ENCODE data around the gene MSMO1. TPM values are rescaled to one million over a fixed set of nuclear protein-coding genes. Genes with fewer than 3 reads are reported as not detected.

MSMO1 gene
- total RNA-seq, 1 donor from 2014 or later, result 139 TPM

GRCh38 chr4:165383591-165384073 lies 56.2 kb downstream of the MSMO1 start:
- no peak overlapping the region for H3K4me3 Mint-ChIP-seq
- H3K9me3 Mint-ChIP-seq, result no peaks in the 10 kb centered on the region
- H3K27ac Mint-ChIP-seq (ENCODE audit: unreplicated experiment), result no peak overlapping the region
- no peak for TF ChIP-seq CTCF (conservative IDR thresholded peaks at IDR 0.05)
- H3K27me3 Mint-ChIP-seq (ENCODE audit: low read depth), result peaks cover 5% of the 10 kb centered on the region
- H3K36me3 Mint-ChIP-seq (ENCODE audit: low read depth), result no peaks in the 10 kb centered on the region
- H3K4me1 Mint-ChIP-seq, result peaks cover 55% of the 10 kb centered on the region
- no peak for DNase-seq (ENCODE audit: low read depth, low spot score)

GRCh38 chr4:165384186-165384585 lies 56.7 kb downstream of the MSMO1 start:
- peak overlapping the region; percentile 31 for H3K4me3 Mint-ChIP-seq
- TF ChIP-seq CTCF (conservative IDR thresholded peaks at IDR 0.05), result no peak
- peaks cover 55% of the 10 kb centered on the region for H3K4me1 Mint-ChIP-seq
- H3K27me3 Mint-ChIP-seq (ENCODE audit: low read depth), result peaks cover 5% of the 10 kb centered on the region
- H3K27ac Mint-ChIP-seq (ENCODE audit: unreplicated experiment), result no peak overlapping the region
- no peaks in the 10 kb centered on the region for H3K36me3 Mint-ChIP-seq (ENCODE audit: low read depth)
- DNase-seq (ENCODE audit: low read depth, low spot score), result no peak
- H3K9me3 Mint-ChIP-seq, result no peaks in the 10 kb centered on the region

GRCh38 chr4:165384598-165384997 lies 57.1 kb downstream of the MSMO1 start:
- no peak overlapping the region for H3K27ac Mint-ChIP-seq (ENCODE audit: unreplicated experiment)
- no peaks in the 10 kb centered on the region for H3K9me3 Mint-ChIP-seq
- H3K27me3 Mint-ChIP-seq (ENCODE audit: low read depth), result peaks cover 5% of the 10 kb centered on the region
- H3K36me3 Mint-ChIP-seq (ENCODE audit: low read depth), result no peaks in the 10 kb centered on the region
- no peak overlapping the region for H3K4me3 Mint-ChIP-seq
- no peak for DNase-seq (ENCODE audit: low read depth, low spot score)
- peaks cover 54% of the 10 kb centered on the region for H3K4me1 Mint-ChIP-seq
- TF ChIP-seq CTCF (conservative IDR thresholded peaks at IDR 0.05), result peak; percentile 52

- H3K27me3 Mint-ChIP-seq (ENCODE audit: low read depth), result peaks cover under 1% of the 10 kb centered on the region
These were observed 57.7 kb downstream of the MSMO1 start for GRCh38 chr4:165385126-165385525.

GRCh38 chr4:165386328-165386727 lies 58.9 kb downstream of the MSMO1 start:
- Mint-ChIP-seq H3K4me3 (no peak overlapping the region), H3K36me3 (ENCODE audit: low read depth) (no peaks in the 10 kb centered on the region), H3K27ac (ENCODE audit: unreplicated experiment) (no peak overlapping the region), H3K27me3 (ENCODE audit: low read depth) (no peaks in the 10 kb centered on the region), H3K4me1 (peaks cover 39% of the 10 kb centered on the region), H3K9me3 (no peaks in the 10 kb centered on the region)
- no peak for TF ChIP-seq CTCF (conservative IDR thresholded peaks at IDR 0.05)
- DNase-seq (ENCODE audit: low read depth, low spot score), result no peak

More at GRCh38 chr4:165385126-165385525, 57.7 kb downstream of the MSMO1 start:
- no peaks in the 10 kb centered on the region for H3K9me3 Mint-ChIP-seq
- TF ChIP-seq CTCF (conservative IDR thresholded peaks at IDR 0.05), result no peak
- no peaks in the 10 kb centered on the region for H3K36me3 Mint-ChIP-seq (ENCODE audit: low read depth)
- no peak overlapping the region for H3K27ac Mint-ChIP-seq (ENCODE audit: unreplicated experiment)
- H3K4me1 Mint-ChIP-seq, result peaks cover 49% of the 10 kb centered on the region
- H3K4me3 Mint-ChIP-seq, result no peak overlapping the region
- DNase-seq (ENCODE audit: low read depth, low spot score), result no peak

Measured in neural crest cell (in vitro differentiated cells).